K562 (cell line): ENCODE data around the gene EXOC3L2. TPM values are rescaled to one million over a fixed set of nuclear protein-coding genes. Genes with fewer than 3 reads are reported as not detected.

ENCODE experiments used
- ATAC-seq: fragments of 200-7000 bp; cut with Tn5 transposase; 3 replicates; pipeline ENCODE4 v1.9.1; 2020; ENCODE audit warnings: moderate library complexity
- BruUV-seq: library from RNA; stranded (reverse); fragments of 400-500 nt; replicated peaks from 2 replicates; lab custom pipeline; 2021; lab: Mats Ljungman, UMichigan
- CTCF ChIA-PET: fragments of 300-600 bp; formaldehyde crosslinking; extraction: SDS; loops from one replicate; lab custom pipeline; 2021; ENCODE audit warnings: low intra/inter-chr PET ratio; lab: Yijun Ruan, JAX
- POLR2A ChIA-PET: fragments of 300-600, 350-650 bp; sonication (Branson Sonifier 250); formaldehyde crosslinking; extraction: SDS; loops from one replicate; lab custom pipeline; 2021; ENCODE audit warnings: antibody characterized with exemption, inconsistent platforms; lab: Yijun Ruan, JAX
- DNase-seq, 4 experiments: peaks; one replicate each; pipeline versions ENCODE4 v3.0.0 to v3.0.0-alpha.2; 2011 to 2018; ENCODE audit warnings: low spot score in 3 of 4, mixed read lengths in 3 of 4; ENCODE audit errors: extremely low read depth in 1 of 4
- FAIRE-seq: peaks from 2 replicates; lab custom pipeline; 2011; peaks lifted over from hg19 to GRCh38; lab: Jason Lieb, UNC
- H2AFZ ChIP-seq: 2 replicates; pipeline ENCODE4 v1.6.0; 2011; ENCODE audit warnings: low read depth, low read length, control low read depth, inconsistent platforms
- H3K27ac ChIP-seq: fragments of 200-600 bp; 3 replicates; pipeline ENCODE4 v1.8.0; 2011; ENCODE audit warnings: low read depth, mild to moderate bottlenecking, control low read depth, inconsistent platforms, low read length, moderate library complexity, mixed read lengths; ENCODE audit errors: extremely low read depth
- H3K27me3 ChIP-seq, 2 experiments: fragments of 300-600 bp in 1 of 2; 2 replicates in 1 of 2; 3 replicates in 1 of 2; pipeline versions ENCODE4 v1.6.0 to v1.8.0; 2011; ENCODE audit warnings: inconsistent platforms in 2 of 2, low read length in 2 of 2, mild to moderate bottlenecking in 1 of 2, mixed read lengths in 1 of 2, moderate library complexity in 1 of 2; ENCODE audit not compliant: control insufficient read depth in 2 of 2, insufficient read depth in 2 of 2
- H3K36me3 ChIP-seq: fragments of 300-600 bp; 3 replicates; pipeline ENCODE4 v1.8.0; 2011; ENCODE audit warnings: mild to moderate bottlenecking, low read length, inconsistent platforms; ENCODE audit not compliant: control insufficient read depth, insufficient read depth
- H3K4me1 ChIP-seq, 2 experiments: fragments of 200-600 bp in 1 of 2; replicated peaks in 1 of 2; 2 replicates in 1 of 2; 3 replicates in 1 of 2; pipeline versions ENCODE4 v1.5.1 to v1.8.0; 2011; ENCODE audit warnings: inconsistent platforms in 2 of 2, low read length in 2 of 2, mild to moderate bottlenecking in 1 of 2, mixed read lengths in 1 of 2, moderate library complexity in 1 of 2; ENCODE audit not compliant: control insufficient read depth in 2 of 2, insufficient read depth in 2 of 2
- H3K4me2 ChIP-seq: 2 replicates; pipeline ENCODE4 v1.6.1; 2011; ENCODE audit warnings: low read length, control low read depth, inconsistent platforms, mixed read lengths; ENCODE audit not compliant: insufficient read depth
- H3K4me3 ChIP-seq: fragments of 200-600 bp; sonication (generic), shearing (Covaris generic); 2 replicates; pipeline ENCODE4 v1.5.1; 2016; ENCODE audit warnings: control low read depth, inconsistent platforms
- H3K79me2 ChIP-seq: fragments of 200-600 bp; 3 replicates; pipeline ENCODE4 v1.8.0; 2011; ENCODE audit warnings: low read length, inconsistent platforms; ENCODE audit not compliant: control insufficient read depth, insufficient read depth
- H3K9ac ChIP-seq, 2 experiments: 2 replicates each; pipeline versions ENCODE4 v1.6.0 to v1.6.1; 2011; ENCODE audit warnings: low read depth in 2 of 2, low read length in 2 of 2, control low read depth in 1 of 2, inconsistent platforms in 1 of 2, mild to moderate bottlenecking in 1 of 2, mixed read lengths in 1 of 2; ENCODE audit not compliant: insufficient read depth in 1 of 2
- H3K9me1 ChIP-seq: one replicate; pipeline ENCODE4 v1.6.0; 2011; ENCODE audit warnings: inconsistent platforms, mild to moderate bottlenecking, low read length, moderate library complexity; ENCODE audit not compliant: control insufficient read depth, insufficient read depth
- H3K9me3 ChIP-seq: replicated peaks from 2 replicates; pipeline ENCODE4 v1.5.1; 2011; ENCODE audit warnings: low read depth, low read length, inconsistent platforms; ENCODE audit not compliant: control insufficient read depth, insufficient read depth
- H4K20me1 ChIP-seq: replicated peaks from 2 replicates; pipeline ENCODE4 v1.6.1; 2011; ENCODE audit warnings: low read length, inconsistent platforms, mixed read lengths; ENCODE audit not compliant: control insufficient read depth, insufficient read depth
- EGR1 ChIP-seq: fragments of 450-650 bp; conservative IDR thresholded peaks from 2 replicates; pipeline ENCODE4 v1.6.1; 2017; ENCODE audit warnings: mild to moderate bottlenecking
- WGBS: fragments of 100-300 bp; shearing (Covaris generic); methylation state at CpG from one replicate; pipeline ENCODE4 v1.1.6; 2016; ENCODE audit warnings: low coverage, mixed read lengths; ENCODE audit not compliant: insufficient coverage; ENCODE audit errors: missing lambda C conversion rate; 5-methylcytosine and 5-hydroxymethylcytosine counted together
- in situ Hi-C: fragments of 300-500 bp; cut with MboI; formaldehyde crosslinking; loops from 4 replicates; pipeline ENCODE4 v1.15.0; 2018; ENCODE audit warnings: inconsistent platforms, mixed read lengths
- intact Hi-C: fragments of 100-400 bp; cut with micrococcal nuclease; formaldehyde crosslinking; loops from 2 replicates; pipeline ENCODE4 v1.14.2; 2022
- polyA plus RNA-seq, 8 experiments: library from polyadenylated mRNA; depleted of rRNA in 4 of 8; stranded (reverse) in 5 of 8; unstranded in 3 of 8; fragments of >200 nt; fragmentation: Nextera tagmentation in 2 of 8; fragmentation: Illumina TruSeq in 1 of 8; extraction: Ambion mirVana in 2 of 8; extraction: Trizol in 1 of 8; gene quantifications; 2 replicates each; pipeline versions ENCODE4 v1.2.1 to v1.2.3, GENCODE V29; 2011 to 2014; ENCODE audit warnings: inconsistent platforms in 1 of 8, missing spikeins in 1 of 8
- total RNA-seq, 7 experiments: library from RNA; depleted of rRNA in 6 of 7; stranded (reverse); fragments of >200 nt in 6 of 7; fragmentation: Illumina TruSeq in 2 of 7; extraction: Trizol in 2 of 7; gene quantifications; 2 replicates each; pipeline versions ENCODE4 v1.2.1 to v1.2.3, GENCODE V29; 2011 to 2021; ENCODE audit warnings: low replicate concordance in 1 of 7
- TF ChIP-seq, protein P1 (sequence below): fragments of 250-450 bp; sonication (Bioruptor Pico); IDR thresholded peaks from 2 replicates; pipeline ENCODE4 v1.8.0; 2021; ENCODE audit warnings: mild to moderate bottlenecking, moderate library complexity

The EXOC3L2 gene
- total and polyA plus RNA-seq, 9 of the 15 experiments (the other 6 are each of a cell fraction or from before 2014, with no cell fraction given), result 0.31 to 19.0 (median 2.4) TPM

GRCh38 chr19:45163156-45163555 is 82.1 kb downstream of the EXOC3L2 start:
- no peaks in the 10 kb centered on the region for H3K9me3 ChIP-seq
- TF ChIP-seq, protein P1, sequence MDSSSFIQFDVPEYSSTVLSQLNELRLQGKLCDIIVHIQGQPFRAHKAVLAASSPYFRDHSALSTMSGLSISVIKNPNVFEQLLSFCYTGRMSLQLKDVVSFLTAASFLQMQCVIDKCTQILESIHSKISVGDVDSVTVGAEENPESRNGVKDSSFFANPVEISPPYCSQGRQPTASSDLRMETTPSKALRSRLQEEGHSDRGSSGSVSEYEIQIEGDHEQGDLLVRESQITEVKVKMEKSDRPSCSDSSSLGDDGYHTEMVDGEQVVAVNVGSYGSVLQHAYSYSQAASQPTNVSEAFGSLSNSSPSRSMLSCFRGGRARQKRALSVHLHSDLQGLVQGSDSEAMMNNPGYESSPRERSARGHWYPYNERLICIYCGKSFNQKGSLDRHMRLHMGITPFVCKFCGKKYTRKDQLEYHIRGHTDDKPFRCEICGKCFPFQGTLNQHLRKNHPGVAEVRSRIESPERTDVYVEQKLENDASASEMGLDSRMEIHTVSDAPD (CRISPR knock-in tag), result no peak
- peak; percentile 23; the same call in 1 of the 2 replicates for TF ChIP-seq EGR1
- TF ChIP-seq, all 486 proteins: peak for 1
- intact Hi-C loops (no loop called here), in situ Hi-C loops (no loop called here)
- Histone ChIP-seq H3K9ac (peak overlapping the region in 1 of 2 experiments; percentile 55; a peak in 1 of 4 replicates), H3K4me3 (no peak overlapping the region), H3K27ac (no peak overlapping the region), H4K20me1 (peaks cover 18% of the 10 kb centered on the region; the same call in 1 of the 2 replicates), H3K79me2 (no peaks in the 10 kb centered on the region), H3K4me2 (no peak overlapping the region), H3K4me1 (peaks cover 3 to 69% of the 10 kb centered on the region in 2 experiments; a peak in 3 of 5 replicates), H3K27me3 (peaks cover 6 to 23% of the 10 kb centered on the region in 2 experiments; a peak in 4 of 5 replicates), H3K9me1 (no peaks in the 10 kb centered on the region), H3K36me3 (no peaks in the 10 kb centered on the region), H2AFZ (no peak overlapping the region)
- ChIA-PET POLR2A (interaction anchor here (1.0 kb wide), 1 partner anchor 9 kb away, joined by 3 read pairs; no protein-coding TSS in a partner anchor), CTCF (no interaction called here)
- FAIRE-seq (no peak), DNase-seq (no peak), ATAC-seq (no peak)
- no TSS peak for BruUV-seq
- 50% methylated on average over 16 of the region's 17 CpGs for WGBS
